Left ventricle myocardium inferior (tissue), 1 donor: ENCODE data around the gene DAND5. TPM values are rescaled to one million over a fixed set of nuclear protein-coding genes. Genes with fewer than 3 reads are reported as not detected.

ENCODE experiments used
- DNase-seq: peaks from one replicate; pipeline ENCODE4 v3.0.0-alpha.2; 2020
- H3K27ac ChIP-seq: fragments of 200-600 bp; replicated peaks from 2 replicates; pipeline ENCODE4 v1.8.0; 2021
- H3K27me3 ChIP-seq: fragments of 200-600 bp; 2 replicates; pipeline ENCODE4 v1.8.0; 2021; ENCODE audit warnings: low read depth
- H3K36me3 ChIP-seq: fragments of 200-600 bp; 2 replicates; pipeline ENCODE4 v1.8.0; 2021
- H3K4me1 ChIP-seq: fragments of 200-600 bp; 2 replicates; pipeline ENCODE4 v1.8.0; 2021
- H3K4me3 ChIP-seq: fragments of 200-600 bp; 2 replicates; pipeline ENCODE4 v1.8.0; 2021; ENCODE audit warnings: mild to moderate bottlenecking, moderate library complexity
- H3K9me3 ChIP-seq: fragments of 200-600 bp; replicated peaks from 2 replicates; pipeline ENCODE4 v1.8.0; 2021
- CTCF ChIP-seq: fragments of 200-600 bp; IDR thresholded peaks from 2 replicates; pipeline ENCODE4 v1.8.0; 2021; ENCODE audit warnings: antibody characterized with exemption, mild to moderate bottlenecking, borderline replicate concordance
- intact Hi-C: fragments of 100-400 bp; cut with micrococcal nuclease; formaldehyde crosslinking; loops from one replicate; pipeline ENCODE4 v1.11.0; 2022
- total RNA-seq: library from RNA; stranded (reverse); fragmentation: NEBNext Ultra II Directional; extraction: Animal tissue kit (Norgen Biotek cat#: 25700); gene quantifications from one replicate; pipeline ENCODE4 v1.2.1, GENCODE V29; 2021
- donor health status: DM: no; HTN: yes; CAD: no; lungs with severe emphysema.

DAND5 gene
- total RNA-seq, 1 donor from 2014 or later = 12.7 TPM

- peak; percentile 31 for TF ChIP-seq CTCF
- no peaks in the 10 kb centered on the region for H3K27me3 ChIP-seq
- H3K36me3 ChIP-seq = peaks cover 41% of the 10 kb centered on the region
- H3K4me3 ChIP-seq = peak within 1 kb of the TSS; percentile 83
- intact Hi-C loops = no loop called here
- H3K4me1 ChIP-seq = peaks cover 65% of the 10 kb centered on the region
- DNase-seq = peak; percentile 100
- no peaks in the 10 kb centered on the region for H3K9me3 ChIP-seq
- peak within 1 kb of the TSS; percentile 91 for H3K27ac ChIP-seq
Observed at GRCh38 chr19:12937927-12938778, 31.2 kb upstream of the DAND5 start, which contains the start of gene CALR. Gene CALR (plus strand): TSS chr19:12938609. CDS start chr19:12938680, 71 bp downstream.

- Histone ChIP-seq H3K9me3 (no peaks in the 10 kb centered on the region), H3K27ac (peak overlapping the region; percentile 91), H3K4me1 (peaks cover 67% of the 10 kb centered on the region), H3K27me3 (no peaks in the 10 kb centered on the region), H3K36me3 (peaks cover 49% of the 10 kb centered on the region), H3K4me3 (peak overlapping the region; percentile 83)
- DNase-seq = no peak
- intact Hi-C loops = no loop called here
- peak; percentile 26 for TF ChIP-seq CTCF
Observed at GRCh38 chr19:12938779-12939601, 30.4 kb upstream of the DAND5 start.

- Histone ChIP-seq H3K4me1 (peaks cover 72% of the 10 kb centered on the region), H3K9me3 (no peaks in the 10 kb centered on the region), H3K27ac (peak overlapping the region; percentile 91), H3K4me3 (peak overlapping the region; percentile 83), H3K36me3 (peaks cover 59% of the 10 kb centered on the region), H3K27me3 (no peaks in the 10 kb centered on the region)
- no peak for TF ChIP-seq CTCF
- DNase-seq = no peak
- intact Hi-C loops = no loop called here
Observed at GRCh38 chr19:12939975-12940423, 29.4 kb upstream of the DAND5 start.

DNA sequence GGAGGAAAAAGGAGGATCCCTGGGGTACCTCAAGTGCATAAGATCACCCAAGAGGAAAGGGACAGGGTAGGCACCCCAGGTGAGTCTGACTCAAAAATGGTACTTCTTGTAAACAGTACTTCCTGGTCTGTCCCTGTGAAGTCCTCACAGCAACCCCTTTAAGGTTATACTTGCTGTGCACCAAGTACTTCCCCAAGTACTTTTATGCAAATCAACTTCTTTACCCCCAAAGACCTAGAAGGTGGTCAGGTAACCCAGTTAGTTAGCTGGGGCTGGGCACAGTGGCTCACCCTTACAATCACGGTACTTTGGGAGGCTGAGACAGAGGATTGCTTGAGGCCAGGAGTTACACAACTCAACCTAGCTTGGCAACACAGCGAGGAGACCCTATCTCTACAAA lies 28.5 kb upstream of the DAND5 start:
- peaks cover 60% of the 10 kb centered on the region for H3K36me3 ChIP-seq
- peaks cover 80% of the 10 kb centered on the region for H3K4me1 ChIP-seq
- DNase-seq = no peak
- TF ChIP-seq CTCF = no peak
- H3K9me3 ChIP-seq = no peaks in the 10 kb centered on the region
- no peaks in the 10 kb centered on the region for H3K27me3 ChIP-seq
- H3K27ac ChIP-seq = peak overlapping the region; percentile 91
- peak overlapping the region; percentile 83 for H3K4me3 ChIP-seq
- intact Hi-C loops = no loop called here

DNA sequence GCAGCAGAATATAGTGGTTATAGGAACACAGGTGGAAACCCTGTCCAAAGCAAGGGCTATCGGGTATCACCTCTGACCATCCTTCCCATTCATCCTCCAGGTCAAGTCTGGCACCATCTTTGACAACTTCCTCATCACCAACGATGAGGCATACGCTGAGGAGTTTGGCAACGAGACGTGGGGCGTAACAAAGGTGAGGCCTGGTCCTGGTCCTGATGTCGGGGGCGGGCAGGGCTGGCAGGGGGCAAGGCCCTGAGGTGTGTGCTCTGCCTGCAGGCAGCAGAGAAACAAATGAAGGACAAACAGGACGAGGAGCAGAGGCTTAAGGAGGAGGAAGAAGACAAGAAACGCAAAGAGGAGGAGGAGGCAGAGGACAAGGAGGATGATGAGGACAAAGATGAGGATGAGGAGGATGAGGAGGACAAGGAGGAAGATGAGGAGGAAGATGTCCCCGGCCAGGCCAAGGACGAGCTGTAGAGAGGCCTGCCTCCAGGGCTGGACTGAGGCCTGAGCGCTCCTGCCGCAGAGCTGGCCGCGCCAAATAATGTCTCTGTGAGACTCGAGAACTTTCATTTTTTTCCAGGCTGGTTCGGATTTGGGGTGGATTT lies 25.8 kb upstream of the DAND5 start:
- Histone ChIP-seq H3K4me3 (no peak overlapping the region), H3K9me3 (no peaks in the 10 kb centered on the region), H3K36me3 (peaks cover 72% of the 10 kb centered on the region), H3K4me1 (peaks cover 90% of the 10 kb centered on the region), H3K27me3 (no peaks in the 10 kb centered on the region), H3K27ac (no peak overlapping the region)
- no peak for TF ChIP-seq CTCF
- intact Hi-C loops = no loop called here
- DNase-seq = no peak
